K562 (cell line): ENCODE measurements around the gene DTX3. TPM values are rescaled to one million over a fixed set of nuclear protein-coding genes. Genes with fewer than 3 reads are reported as not detected.

Experiments
- ATAC-seq: fragments of 200-7000 bp; cut with Tn5 transposase; 3 replicates; pipeline ENCODE4 v1.9.1; 2020; ENCODE audit warnings: moderate library complexity
- BruUV-seq: library from RNA; stranded (reverse); fragments of 400-500 nt; replicated peaks from 2 replicates; lab custom pipeline; 2021; lab: Mats Ljungman, UMichigan
- CTCF ChIA-PET: fragments of 300-600 bp; formaldehyde crosslinking; extraction: SDS; loops from one replicate; lab custom pipeline; 2021; ENCODE audit warnings: low intra/inter-chr PET ratio; lab: Yijun Ruan, JAX
- POLR2A ChIA-PET: fragments of 300-600, 350-650 bp; sonication (Branson Sonifier 250); formaldehyde crosslinking; extraction: SDS; loops from one replicate; lab custom pipeline; 2021; ENCODE audit warnings: antibody characterized with exemption, inconsistent platforms; lab: Yijun Ruan, JAX
- DNase-seq, 4 experiments: peaks; one replicate each; pipeline versions ENCODE4 v3.0.0 to v3.0.0-alpha.2; 2011 to 2018; ENCODE audit warnings: low spot score in 3 of 4, mixed read lengths in 3 of 4; ENCODE audit errors: extremely low read depth in 1 of 4
- FAIRE-seq: peaks from 2 replicates; lab custom pipeline; 2011; peaks lifted over from hg19 to GRCh38; lab: Jason Lieb, UNC
- H2AFZ ChIP-seq: 2 replicates; pipeline ENCODE4 v1.6.0; 2011; ENCODE audit warnings: low read depth, low read length, control low read depth, inconsistent platforms
- H3K27ac ChIP-seq: fragments of 200-600 bp; 3 replicates; pipeline ENCODE4 v1.8.0; 2011; ENCODE audit warnings: low read depth, mild to moderate bottlenecking, control low read depth, inconsistent platforms, low read length, moderate library complexity, mixed read lengths; ENCODE audit errors: extremely low read depth
- H3K27me3 ChIP-seq, 2 experiments: fragments of 300-600 bp in 1 of 2; 2 replicates in 1 of 2; 3 replicates in 1 of 2; pipeline versions ENCODE4 v1.6.0 to v1.8.0; 2011; ENCODE audit warnings: inconsistent platforms in 2 of 2, low read length in 2 of 2, mild to moderate bottlenecking in 1 of 2, mixed read lengths in 1 of 2, moderate library complexity in 1 of 2; ENCODE audit not compliant: control insufficient read depth in 2 of 2, insufficient read depth in 2 of 2
- H3K36me3 ChIP-seq: fragments of 300-600 bp; 3 replicates; pipeline ENCODE4 v1.8.0; 2011; ENCODE audit warnings: mild to moderate bottlenecking, low read length, inconsistent platforms; ENCODE audit not compliant: control insufficient read depth, insufficient read depth
- H3K4me1 ChIP-seq, 2 experiments: fragments of 200-600 bp in 1 of 2; replicated peaks in 1 of 2; 2 replicates in 1 of 2; 3 replicates in 1 of 2; pipeline versions ENCODE4 v1.5.1 to v1.8.0; 2011; ENCODE audit warnings: inconsistent platforms in 2 of 2, low read length in 2 of 2, mild to moderate bottlenecking in 1 of 2, mixed read lengths in 1 of 2, moderate library complexity in 1 of 2; ENCODE audit not compliant: control insufficient read depth in 2 of 2, insufficient read depth in 2 of 2
- H3K4me2 ChIP-seq: 2 replicates; pipeline ENCODE4 v1.6.1; 2011; ENCODE audit warnings: low read length, control low read depth, inconsistent platforms, mixed read lengths; ENCODE audit not compliant: insufficient read depth
- H3K4me3 ChIP-seq: fragments of 200-600 bp; sonication (generic), shearing (Covaris generic); 2 replicates; pipeline ENCODE4 v1.5.1; 2016; ENCODE audit warnings: control low read depth, inconsistent platforms
- H3K79me2 ChIP-seq: fragments of 200-600 bp; 3 replicates; pipeline ENCODE4 v1.8.0; 2011; ENCODE audit warnings: low read length, inconsistent platforms; ENCODE audit not compliant: control insufficient read depth, insufficient read depth
- H3K9ac ChIP-seq, 2 experiments: 2 replicates each; pipeline versions ENCODE4 v1.6.0 to v1.6.1; 2011; ENCODE audit warnings: low read depth in 2 of 2, low read length in 2 of 2, control low read depth in 1 of 2, inconsistent platforms in 1 of 2, mild to moderate bottlenecking in 1 of 2, mixed read lengths in 1 of 2; ENCODE audit not compliant: insufficient read depth in 1 of 2
- H3K9me1 ChIP-seq: one replicate; pipeline ENCODE4 v1.6.0; 2011; ENCODE audit warnings: inconsistent platforms, mild to moderate bottlenecking, low read length, moderate library complexity; ENCODE audit not compliant: control insufficient read depth, insufficient read depth
- H3K9me3 ChIP-seq: replicated peaks from 2 replicates; pipeline ENCODE4 v1.5.1; 2011; ENCODE audit warnings: low read depth, low read length, inconsistent platforms; ENCODE audit not compliant: control insufficient read depth, insufficient read depth
- H4K20me1 ChIP-seq: replicated peaks from 2 replicates; pipeline ENCODE4 v1.6.1; 2011; ENCODE audit warnings: low read length, inconsistent platforms, mixed read lengths; ENCODE audit not compliant: control insufficient read depth, insufficient read depth
- DPF2 ChIP-seq: fragments of 450-650 bp; IDR thresholded peaks from 2 replicates; pipeline ENCODE4 v1.6.1; 2016
- ELF2 ChIP-seq: fragments of 250-450 bp; sonication (Bioruptor Pico); IDR thresholded peaks from 2 replicates; pipeline ENCODE4 v1.5.0; 2021; ENCODE audit warnings: mild to moderate bottlenecking
- HDGF ChIP-seq: fragments of 450-650 bp; IDR thresholded peaks from 2 replicates; pipeline ENCODE4 v1.6.1; 2016
- KDM5B ChIP-seq: fragments of 200-600 bp; sonication (generic); IDR thresholded peaks from 2 replicates; pipeline ENCODE4 v1.6.1; 2012; ENCODE audit warnings: low read depth, mild to moderate bottlenecking, moderate library complexity, low read length, control low read depth, inconsistent platforms; ENCODE audit not compliant: insufficient replicate concordance
- MEF2D ChIP-seq: conservative IDR thresholded peaks from 2 replicates; pipeline ENCODE4 v1.6.1; 2016; ENCODE audit warnings: low read depth, missing genetic modification characterization, missing compliant biosample characterization
- NFRKB ChIP-seq: fragments of 450-650 bp; IDR thresholded peaks from 2 replicates; pipeline ENCODE4 v1.6.1; 2016; ENCODE audit warnings: low read depth
- POLR2G ChIP-seq: fragments of 200-400 bp; formaldehyde crosslinking; IDR thresholded peaks from 2 replicates; pipeline ENCODE4 v1.6.1; 2017; ENCODE audit warnings: low read depth, mild to moderate bottlenecking, antibody characterized with exemption, low read length, moderate library complexity
- ZNF354B ChIP-seq: fragments of 250-450 bp; sonication (Bioruptor Pico); IDR thresholded peaks from 2 replicates; pipeline ENCODE4 v1.4.0; 2020
- ZNF444 ChIP-seq: fragments of 250-450 bp; sonication (Bioruptor Pico); IDR thresholded peaks from 2 replicates; pipeline ENCODE4 v1.4.0; 2020; ENCODE audit warnings: mild to moderate bottlenecking, moderate library complexity
- WGBS: fragments of 100-300 bp; shearing (Covaris generic); methylation state at CpG from one replicate; pipeline ENCODE4 v1.1.6; 2016; ENCODE audit warnings: low coverage, mixed read lengths; ENCODE audit not compliant: insufficient coverage; ENCODE audit errors: missing lambda C conversion rate; 5-methylcytosine and 5-hydroxymethylcytosine counted together
- in situ Hi-C: fragments of 300-500 bp; cut with MboI; formaldehyde crosslinking; loops from 4 replicates; pipeline ENCODE4 v1.15.0; 2018; ENCODE audit warnings: inconsistent platforms, mixed read lengths
- intact Hi-C: fragments of 100-400 bp; cut with micrococcal nuclease; formaldehyde crosslinking; loops from 2 replicates; pipeline ENCODE4 v1.14.2; 2022
- polyA plus RNA-seq, 8 experiments: library from polyadenylated mRNA; depleted of rRNA in 4 of 8; stranded (reverse) in 5 of 8; unstranded in 3 of 8; fragments of >200 nt; fragmentation: Nextera tagmentation in 2 of 8; fragmentation: Illumina TruSeq in 1 of 8; extraction: Ambion mirVana in 2 of 8; extraction: Trizol in 1 of 8; gene quantifications; 2 replicates each; pipeline versions ENCODE4 v1.2.1 to v1.2.3, GENCODE V29; 2011 to 2014; ENCODE audit warnings: inconsistent platforms in 1 of 8, missing spikeins in 1 of 8
- total RNA-seq, 7 experiments: library from RNA; depleted of rRNA in 6 of 7; stranded (reverse); fragments of >200 nt in 6 of 7; fragmentation: Illumina TruSeq in 2 of 7; extraction: Trizol in 2 of 7; gene quantifications; 2 replicates each; pipeline versions ENCODE4 v1.2.1 to v1.2.3, GENCODE V29; 2011 to 2021; ENCODE audit warnings: low replicate concordance in 1 of 7
- TF ChIP-seq, protein P1 (sequence below): sonication (generic); formaldehyde crosslinking; IDR thresholded peaks from 2 replicates; pipeline ENCODE4 v1.8.1; 2023; ENCODE audit warnings: mild to moderate bottlenecking, missing genetic modification reagents
- TF ChIP-seq, protein P2 (sequence below), 2 experiments: IDR thresholded peaks in 1 of 2; conservative IDR thresholded peaks in 1 of 2; 2 replicates each; pipeline ENCODE4 v1.6.1; 2016; ENCODE audit warnings: low read depth in 2 of 2, mild to moderate bottlenecking in 1 of 2, missing compliant biosample characterization in 1 of 2, missing genetic modification characterization in 1 of 2, moderate library complexity in 1 of 2
- TF ChIP-seq, protein P3 (sequence below): fragments of 450-650 bp; conservative IDR thresholded peaks from 2 replicates; pipeline ENCODE4 v1.6.1; 2016; ENCODE audit warnings: missing genetic modification characterization, low read depth, mild to moderate bottlenecking, control low read depth, missing compliant biosample characterization
- TF ChIP-seq, protein P4 (sequence below): fragments of 450-650 bp; IDR thresholded peaks from one replicate; pipeline ENCODE4 v1.6.1; 2018; ENCODE audit warnings: mild to moderate bottlenecking, moderate library complexity; ENCODE audit not compliant: partially characterized antibody

Gene DTX3
- total and polyA plus RNA-seq, 9 of the 15 experiments (the other 6 are each of a cell fraction or from before 2014, with no cell fraction given), result 0.03 to 0.09 (median 0.06) TPM; not detected in 6

DNA sequence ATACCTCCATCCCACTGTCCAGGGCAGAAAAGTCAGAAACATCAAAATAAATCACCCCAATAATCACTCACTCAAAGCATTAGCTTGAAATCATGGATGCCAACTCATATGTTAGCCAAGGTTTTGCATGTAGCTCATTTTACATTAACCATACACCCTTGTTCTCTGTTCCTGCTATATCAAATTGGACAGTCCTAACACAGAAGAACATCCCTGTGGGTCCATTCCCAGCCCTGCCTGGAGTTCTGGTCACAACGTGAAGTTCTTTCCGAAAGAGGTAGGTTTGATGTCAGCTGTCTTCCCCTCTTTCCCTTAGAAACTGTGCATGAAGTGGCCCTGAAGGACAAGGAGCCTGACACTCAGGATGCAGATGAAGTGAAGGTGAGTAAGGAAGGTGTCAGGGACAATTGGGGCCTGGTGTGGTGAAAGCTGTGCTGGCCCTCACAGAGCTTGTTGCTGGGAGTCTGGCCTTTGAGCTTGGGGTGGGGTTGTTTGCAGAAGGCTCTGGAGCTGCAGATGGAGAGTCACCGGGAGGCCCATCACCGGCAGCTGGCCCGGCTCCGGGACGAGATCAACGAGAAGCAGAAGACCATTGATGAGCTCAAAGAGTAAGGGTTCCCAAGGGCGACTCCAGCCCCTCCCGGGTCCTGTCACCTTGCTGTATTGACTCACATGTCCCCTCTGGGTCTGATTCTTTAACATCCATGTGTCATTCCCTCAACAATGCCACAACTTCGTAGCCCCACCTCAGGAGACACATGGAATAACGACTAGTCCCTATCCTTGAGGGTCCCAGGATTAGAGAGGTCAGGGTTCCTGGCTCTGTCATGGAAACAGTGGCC lies 28.6 kb upstream of the DTX3 start:
- Histone ChIP-seq H3K4me2 (no peak overlapping the region), H3K9me1 (peaks cover 7% of the 10 kb centered on the region), H3K9ac (no peak overlapping the region), H3K27me3 (no peaks in the 10 kb centered on the region), H3K36me3 (peaks cover 84% of the 10 kb centered on the region), H3K9me3 (no peaks in the 10 kb centered on the region), H4K20me1 (no peaks in the 10 kb centered on the region), H3K27ac (no peak overlapping the region), H2AFZ (no peak overlapping the region), H3K79me2 (no peaks in the 10 kb centered on the region), H3K4me1 (no peaks in the 10 kb centered on the region), H3K4me3 (no peak overlapping the region)
- intact Hi-C loops, result no loop called here
- no peak for DNase-seq
- FAIRE-seq, result no peak
- ATAC-seq, result no peak
- POLR2A ChIA-PET, result interaction anchor here (0.6 to 1.7 kb wide), 11 partner anchors 7 to 176 kb away, joined by 3 to 5 read pairs (median 4); partner anchors contain the start of gene CDK4
- CTCF ChIA-PET, result interaction anchor here (0.7 kb wide), 1 partner anchor 23 kb away, joined by 3 read pairs; no protein-coding TSS in a partner anchor
- 81% methylated on average over 12 of the region's 12 CpGs for WGBS
- no TSS peak for BruUV-seq
- in situ Hi-C loops, result no loop called here
- TF ChIP-seq KDM5B (no peak), NFRKB (no peak), POLR2G (no peak), ELF2 (CRISPR knock-in tag) (no peak), ZNF354B (CRISPR knock-in tag) (no peak), HDGF (no peak), MEF2D (tag) (no peak), DPF2 (no peak), ZNF444 (CRISPR knock-in tag) (no peak)
- TF ChIP-seq, protein P1, sequence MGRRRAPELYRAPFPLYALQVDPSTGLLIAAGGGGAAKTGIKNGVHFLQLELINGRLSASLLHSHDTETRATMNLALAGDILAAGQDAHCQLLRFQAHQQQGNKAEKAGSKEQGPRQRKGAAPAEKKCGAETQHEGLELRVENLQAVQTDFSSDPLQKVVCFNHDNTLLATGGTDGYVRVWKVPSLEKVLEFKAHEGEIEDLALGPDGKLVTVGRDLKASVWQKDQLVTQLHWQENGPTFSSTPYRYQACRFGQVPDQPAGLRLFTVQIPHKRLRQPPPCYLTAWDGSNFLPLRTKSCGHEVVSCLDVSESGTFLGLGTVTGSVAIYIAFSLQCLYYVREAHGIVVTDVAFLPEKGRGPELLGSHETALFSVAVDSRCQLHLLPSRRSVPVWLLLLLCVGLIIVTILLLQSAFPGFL (CRISPR knock-in tag), result no peak
- TF ChIP-seq, protein P2, sequence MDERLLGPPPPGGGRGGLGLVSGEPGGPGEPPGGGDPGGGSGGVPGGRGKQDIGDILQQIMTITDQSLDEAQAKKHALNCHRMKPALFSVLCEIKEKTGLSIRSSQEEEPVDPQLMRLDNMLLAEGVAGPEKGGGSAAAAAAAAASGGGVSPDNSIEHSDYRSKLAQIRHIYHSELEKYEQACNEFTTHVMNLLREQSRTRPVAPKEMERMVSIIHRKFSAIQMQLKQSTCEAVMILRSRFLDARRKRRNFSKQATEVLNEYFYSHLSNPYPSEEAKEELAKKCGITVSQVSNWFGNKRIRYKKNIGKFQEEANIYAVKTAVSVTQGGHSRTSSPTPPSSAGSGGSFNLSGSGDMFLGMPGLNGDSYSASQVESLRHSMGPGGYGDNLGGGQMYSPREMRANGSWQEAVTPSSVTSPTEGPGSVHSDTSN (CRISPR knock-in tag; IDR thresholded peaks at IDR 0.05; ENCODE audit: low read depth), result no peak
- TF ChIP-seq, protein P2 (tag; conservative IDR thresholded peaks at IDR 0.05; ENCODE audit: low read depth), result no peak
- TF ChIP-seq, protein P3, sequence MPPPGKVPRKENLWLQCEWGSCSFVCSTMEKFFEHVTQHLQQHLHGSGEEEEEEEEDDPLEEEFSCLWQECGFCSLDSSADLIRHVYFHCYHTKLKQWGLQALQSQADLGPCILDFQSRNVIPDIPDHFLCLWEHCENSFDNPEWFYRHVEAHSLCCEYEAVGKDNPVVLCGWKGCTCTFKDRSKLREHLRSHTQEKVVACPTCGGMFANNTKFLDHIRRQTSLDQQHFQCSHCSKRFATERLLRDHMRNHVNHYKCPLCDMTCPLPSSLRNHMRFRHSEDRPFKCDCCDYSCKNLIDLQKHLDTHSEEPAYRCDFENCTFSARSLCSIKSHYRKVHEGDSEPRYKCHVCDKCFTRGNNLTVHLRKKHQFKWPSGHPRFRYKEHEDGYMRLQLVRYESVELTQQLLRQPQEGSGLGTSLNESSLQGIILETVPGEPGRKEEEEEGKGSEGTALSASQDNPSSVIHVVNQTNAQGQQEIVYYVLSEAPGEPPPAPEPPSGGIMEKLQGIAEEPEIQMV (tag), result no peak
- TF ChIP-seq, protein P4, sequence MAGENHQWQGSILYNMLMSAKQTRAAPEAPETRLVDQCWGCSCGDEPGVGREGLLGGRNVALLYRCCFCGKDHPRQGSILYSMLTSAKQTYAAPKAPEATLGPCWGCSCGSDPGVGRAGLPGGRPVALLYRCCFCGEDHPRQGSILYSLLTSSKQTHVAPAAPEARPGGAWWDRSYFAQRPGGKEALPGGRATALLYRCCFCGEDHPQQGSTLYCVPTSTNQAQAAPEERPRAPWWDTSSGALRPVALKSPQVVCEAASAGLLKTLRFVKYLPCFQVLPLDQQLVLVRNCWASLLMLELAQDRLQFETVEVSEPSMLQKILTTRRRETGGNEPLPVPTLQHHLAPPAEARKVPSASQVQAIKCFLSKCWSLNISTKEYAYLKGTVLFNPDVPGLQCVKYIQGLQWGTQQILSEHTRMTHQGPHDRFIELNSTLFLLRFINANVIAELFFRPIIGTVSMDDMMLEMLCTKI, result no peak
